K562 (cell line): Measurements from ENCODE around the gene EYA2. TPM values are rescaled to one million over a fixed set of nuclear protein-coding genes. Genes with fewer than 3 reads are reported as not detected.

Experiments used
- ATAC-seq: fragments of 200-7000 bp; cut with Tn5 transposase; 3 replicates; pipeline ENCODE4 v1.9.1; 2020; ENCODE audit warnings: moderate library complexity
- BruUV-seq: library from RNA; stranded (reverse); fragments of 400-500 nt; replicated peaks from 2 replicates; lab custom pipeline; 2021; lab: Mats Ljungman, UMichigan
- CTCF ChIA-PET: fragments of 300-600 bp; formaldehyde crosslinking; extraction: SDS; loops from one replicate; lab custom pipeline; 2021; ENCODE audit warnings: low intra/inter-chr PET ratio; lab: Yijun Ruan, JAX
- POLR2A ChIA-PET: fragments of 300-600, 350-650 bp; sonication (Branson Sonifier 250); formaldehyde crosslinking; extraction: SDS; loops from one replicate; lab custom pipeline; 2021; ENCODE audit warnings: antibody characterized with exemption, inconsistent platforms; lab: Yijun Ruan, JAX
- DNase-seq, 4 experiments: peaks; one replicate each; pipeline versions ENCODE4 v3.0.0 to v3.0.0-alpha.2; 2011 to 2018; ENCODE audit warnings: low spot score in 3 of 4, mixed read lengths in 3 of 4; ENCODE audit errors: extremely low read depth in 1 of 4
- FAIRE-seq: peaks from 2 replicates; lab custom pipeline; 2011; peaks lifted over from hg19 to GRCh38; lab: Jason Lieb, UNC
- H2AFZ ChIP-seq: 2 replicates; pipeline ENCODE4 v1.6.0; 2011; ENCODE audit warnings: low read depth, low read length, control low read depth, inconsistent platforms
- H3K27ac ChIP-seq: fragments of 200-600 bp; 3 replicates; pipeline ENCODE4 v1.8.0; 2011; ENCODE audit warnings: low read depth, mild to moderate bottlenecking, control low read depth, inconsistent platforms, low read length, moderate library complexity, mixed read lengths; ENCODE audit errors: extremely low read depth
- H3K27me3 ChIP-seq, 2 experiments: fragments of 300-600 bp in 1 of 2; 2 replicates in 1 of 2; 3 replicates in 1 of 2; pipeline versions ENCODE4 v1.6.0 to v1.8.0; 2011; ENCODE audit warnings: inconsistent platforms in 2 of 2, low read length in 2 of 2, mild to moderate bottlenecking in 1 of 2, mixed read lengths in 1 of 2, moderate library complexity in 1 of 2; ENCODE audit not compliant: control insufficient read depth in 2 of 2, insufficient read depth in 2 of 2
- H3K36me3 ChIP-seq: fragments of 300-600 bp; 3 replicates; pipeline ENCODE4 v1.8.0; 2011; ENCODE audit warnings: mild to moderate bottlenecking, low read length, inconsistent platforms; ENCODE audit not compliant: control insufficient read depth, insufficient read depth
- H3K4me1 ChIP-seq, 2 experiments: fragments of 200-600 bp in 1 of 2; replicated peaks in 1 of 2; 2 replicates in 1 of 2; 3 replicates in 1 of 2; pipeline versions ENCODE4 v1.5.1 to v1.8.0; 2011; ENCODE audit warnings: inconsistent platforms in 2 of 2, low read length in 2 of 2, mild to moderate bottlenecking in 1 of 2, mixed read lengths in 1 of 2, moderate library complexity in 1 of 2; ENCODE audit not compliant: control insufficient read depth in 2 of 2, insufficient read depth in 2 of 2
- H3K4me2 ChIP-seq: 2 replicates; pipeline ENCODE4 v1.6.1; 2011; ENCODE audit warnings: low read length, control low read depth, inconsistent platforms, mixed read lengths; ENCODE audit not compliant: insufficient read depth
- H3K4me3 ChIP-seq: fragments of 200-600 bp; sonication (generic), shearing (Covaris generic); 2 replicates; pipeline ENCODE4 v1.5.1; 2016; ENCODE audit warnings: control low read depth, inconsistent platforms
- H3K79me2 ChIP-seq: fragments of 200-600 bp; 3 replicates; pipeline ENCODE4 v1.8.0; 2011; ENCODE audit warnings: low read length, inconsistent platforms; ENCODE audit not compliant: control insufficient read depth, insufficient read depth
- H3K9ac ChIP-seq, 2 experiments: 2 replicates each; pipeline versions ENCODE4 v1.6.0 to v1.6.1; 2011; ENCODE audit warnings: low read depth in 2 of 2, low read length in 2 of 2, control low read depth in 1 of 2, inconsistent platforms in 1 of 2, mild to moderate bottlenecking in 1 of 2, mixed read lengths in 1 of 2; ENCODE audit not compliant: insufficient read depth in 1 of 2
- H3K9me1 ChIP-seq: one replicate; pipeline ENCODE4 v1.6.0; 2011; ENCODE audit warnings: inconsistent platforms, mild to moderate bottlenecking, low read length, moderate library complexity; ENCODE audit not compliant: control insufficient read depth, insufficient read depth
- H3K9me3 ChIP-seq: replicated peaks from 2 replicates; pipeline ENCODE4 v1.5.1; 2011; ENCODE audit warnings: low read depth, low read length, inconsistent platforms; ENCODE audit not compliant: control insufficient read depth, insufficient read depth
- H4K20me1 ChIP-seq: replicated peaks from 2 replicates; pipeline ENCODE4 v1.6.1; 2011; ENCODE audit warnings: low read length, inconsistent platforms, mixed read lengths; ENCODE audit not compliant: control insufficient read depth, insufficient read depth
- KLF13 ChIP-seq: fragments of 450-650 bp; IDR thresholded peaks from 2 replicates; pipeline ENCODE4 v1.6.1; 2016; ENCODE audit warnings: missing genetic modification characterization, low read depth, mild to moderate bottlenecking, missing compliant biosample characterization, moderate library complexity, borderline replicate concordance
- RFX7 ChIP-seq: fragments of 250-450 bp; sonication (Bioruptor Pico); IDR thresholded peaks from 2 replicates; pipeline ENCODE4 v1.5.1; 2021; ENCODE audit warnings: mild to moderate bottlenecking
- SIN3A ChIP-seq, 2 experiments: fragments of 150-350 bp in 1 of 2; IDR thresholded peaks; 2 replicates each; pipeline ENCODE4 v1.6.1; 2011 to 2016; ENCODE audit warnings: borderline replicate concordance in 2 of 2, low read depth in 2 of 2, low read length in 2 of 2, mild to moderate bottlenecking in 2 of 2, moderate library complexity in 2 of 2; ENCODE audit not compliant: control insufficient read depth in 1 of 2
- TCF7L2 ChIP-seq: fragments of 150-350 bp; IDR thresholded peaks from 2 replicates; pipeline ENCODE4 v1.6.1; 2016; ENCODE audit warnings: low read depth, mild to moderate bottlenecking, low read length, moderate library complexity
- ZKSCAN3 ChIP-seq: fragments of 250-450 bp; sonication (Bioruptor Pico); IDR thresholded peaks from 2 replicates; pipeline ENCODE4 v1.4.0; 2020
- ZNF324 ChIP-seq: fragments of 250-450 bp; sonication (Bioruptor Pico); IDR thresholded peaks from 2 replicates; pipeline ENCODE4 v1.4.0; 2020; ENCODE audit warnings: mild to moderate bottlenecking
- WGBS: fragments of 100-300 bp; shearing (Covaris generic); methylation state at CpG from one replicate; pipeline ENCODE4 v1.1.6; 2016; ENCODE audit warnings: low coverage, mixed read lengths; ENCODE audit not compliant: insufficient coverage; ENCODE audit errors: missing lambda C conversion rate; 5-methylcytosine and 5-hydroxymethylcytosine counted together
- in situ Hi-C: fragments of 300-500 bp; cut with MboI; formaldehyde crosslinking; loops from 4 replicates; pipeline ENCODE4 v1.15.0; 2018; ENCODE audit warnings: inconsistent platforms, mixed read lengths
- intact Hi-C: fragments of 100-400 bp; cut with micrococcal nuclease; formaldehyde crosslinking; loops from 2 replicates; pipeline ENCODE4 v1.14.2; 2022
- polyA plus RNA-seq, 8 experiments: library from polyadenylated mRNA; depleted of rRNA in 4 of 8; stranded (reverse) in 5 of 8; unstranded in 3 of 8; fragments of >200 nt; fragmentation: Nextera tagmentation in 2 of 8; fragmentation: Illumina TruSeq in 1 of 8; extraction: Ambion mirVana in 2 of 8; extraction: Trizol in 1 of 8; gene quantifications; 2 replicates each; pipeline versions ENCODE4 v1.2.1 to v1.2.3, GENCODE V29; 2011 to 2014; ENCODE audit warnings: inconsistent platforms in 1 of 8, missing spikeins in 1 of 8
- total RNA-seq, 7 experiments: library from RNA; depleted of rRNA in 6 of 7; stranded (reverse); fragments of >200 nt in 6 of 7; fragmentation: Illumina TruSeq in 2 of 7; extraction: Trizol in 2 of 7; gene quantifications; 2 replicates each; pipeline versions ENCODE4 v1.2.1 to v1.2.3, GENCODE V29; 2011 to 2021; ENCODE audit warnings: low replicate concordance in 1 of 7
- TF ChIP-seq, protein P1 (sequence below): fragments of 450-650 bp; IDR thresholded peaks from 2 replicates; pipeline ENCODE4 v1.6.1; 2016
- TF ChIP-seq, protein P2 (sequence below): fragments of 200-800 bp; sonication (Bioruptor generic); IDR thresholded peaks from 2 replicates; pipeline ENCODE4 v1.6.1; 2017; ENCODE audit warnings: missing genetic modification characterization, missing compliant biosample characterization

The EYA2 gene
- total and polyA plus RNA-seq, 9 of the 15 experiments (the other 6 are each of a cell fraction or from before 2014, with no cell fraction given): 0.03 TPM; not detected in 8

DNA sequence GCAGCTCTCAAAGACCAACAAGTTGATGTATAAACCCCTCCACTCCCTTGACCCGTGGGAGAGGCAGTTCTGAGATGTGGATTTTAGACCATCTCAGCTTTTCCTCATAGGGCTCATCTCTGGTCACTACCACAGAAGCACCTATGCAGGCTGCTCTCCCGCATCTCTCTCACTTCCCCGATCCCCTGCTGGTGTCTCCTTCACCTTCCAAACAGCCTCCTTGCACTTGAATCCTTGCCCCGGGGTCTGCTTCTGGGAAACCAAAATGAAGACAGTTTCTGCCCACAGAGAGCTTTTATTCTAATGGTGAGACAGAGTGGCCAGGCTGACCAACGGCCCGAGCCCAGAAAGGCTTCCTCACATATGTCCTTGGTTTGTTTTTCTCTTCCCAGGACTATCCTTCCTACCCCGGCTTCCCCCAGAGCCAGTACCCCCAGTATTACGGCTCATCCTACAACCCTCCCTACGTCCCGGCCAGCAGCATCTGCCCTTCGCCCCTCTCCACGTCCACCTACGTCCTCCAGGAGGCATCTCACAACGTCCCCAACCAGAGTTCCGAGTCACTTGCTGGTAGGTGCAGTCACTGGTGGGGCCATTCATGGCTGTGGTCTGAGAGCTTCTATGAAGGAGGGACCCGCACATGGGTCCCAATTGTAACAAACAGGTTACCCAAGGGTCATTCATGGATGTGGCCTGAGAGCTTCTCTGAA, 179.3 kb downstream of the EYA2 start:
- Histone ChIP-seq H3K9me1 (no peaks in the 10 kb centered on the region), H3K27ac (no peak overlapping the region), H3K27me3 (peaks cover 0 to 14% of the 10 kb centered on the region in 2 experiments; a peak in 1 of 5 replicates), H3K9ac (no peak overlapping the region), H3K4me1 (no peaks in the 10 kb centered on the region), H3K4me2 (no peak overlapping the region), H4K20me1 (no peaks in the 10 kb centered on the region), H3K4me3 (no peak overlapping the region), H3K36me3 (no peaks in the 10 kb centered on the region), H3K79me2 (no peaks in the 10 kb centered on the region), H3K9me3 (no peaks in the 10 kb centered on the region), H2AFZ (no peak overlapping the region)
- intact Hi-C loops: no loop called here
- ATAC-seq (no peak), FAIRE-seq (no peak), DNase-seq (no peak)
- TF ChIP-seq ZNF324 (CRISPR knock-in tag): no peak
- no peak for TF ChIP-seq SIN3A (IDR thresholded peaks at IDR 0.05; ENCODE audit: borderline replicate concordance in 2 of 2, control insufficient read depth in 1 of 2, low read depth in 2 of 2, low read length in 2 of 2)
- under 1% methylated on average over 16 of the region's 16 CpGs for WGBS
- ChIA-PET POLR2A (interaction anchor here (0.6 kb wide), 1 partner anchor 226 kb away, joined by 3 read pairs; no protein-coding TSS in a partner anchor), CTCF (no interaction called here)
- BruUV-seq: no TSS peak
- in situ Hi-C loops: no loop called here

DNA sequence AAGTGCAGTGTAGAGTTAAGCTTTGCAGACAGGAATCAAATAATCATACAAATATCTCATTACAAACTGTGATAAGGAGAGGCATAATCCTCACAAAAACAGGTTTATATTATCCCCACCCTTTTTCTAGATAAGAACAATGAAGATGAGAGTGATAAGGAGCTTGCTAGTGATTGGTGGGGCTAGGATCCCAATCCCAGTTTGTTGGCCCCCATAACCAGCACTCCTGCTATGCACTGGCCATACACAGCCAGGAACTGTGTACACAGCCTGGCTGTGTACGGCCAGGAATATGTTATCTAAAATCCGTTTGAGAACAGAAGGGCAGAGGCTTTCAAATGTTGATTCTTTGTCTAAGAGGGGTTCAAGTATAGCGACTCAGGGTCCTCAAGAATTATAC, 180.6 kb downstream of the EYA2 start:
- CTCF ChIA-PET: no interaction called here
- no peaks in the 10 kb centered on the region for H3K79me2 ChIP-seq
- H4K20me1 ChIP-seq: no peaks in the 10 kb centered on the region
- no peak overlapping the region for H3K27ac ChIP-seq
- 0% methylated on average over 3 of the region's 3 CpGs for WGBS
- H3K9me3 ChIP-seq: no peaks in the 10 kb centered on the region
- no peak overlapping the region for H3K4me2 ChIP-seq
- FAIRE-seq (no peak), DNase-seq (no peak), ATAC-seq (no peak)
- H3K27me3 ChIP-seq: peaks cover 0 to 14% of the 10 kb centered on the region in 2 experiments; a peak in 1 of 5 replicates
- intact Hi-C loops: no loop called here
- H3K9me1 ChIP-seq: no peaks in the 10 kb centered on the region
- POLR2A ChIA-PET: no interaction called here
- in situ Hi-C loops: no loop called here
- no peaks in the 10 kb centered on the region for H3K36me3 ChIP-seq
- no peak overlapping the region for H3K9ac ChIP-seq
- H2AFZ ChIP-seq: no peak overlapping the region
- H3K4me1 ChIP-seq: no peaks in the 10 kb centered on the region
- no TSS peak for BruUV-seq
- H3K4me3 ChIP-seq: no peak overlapping the region
- TF ChIP-seq RFX7 (CRISPR knock-in tag) (no peak), KLF13 (no peak), TCF7L2 (no peak), ZKSCAN3 (CRISPR knock-in tag) (no peak)
- TF ChIP-seq, protein P1, sequence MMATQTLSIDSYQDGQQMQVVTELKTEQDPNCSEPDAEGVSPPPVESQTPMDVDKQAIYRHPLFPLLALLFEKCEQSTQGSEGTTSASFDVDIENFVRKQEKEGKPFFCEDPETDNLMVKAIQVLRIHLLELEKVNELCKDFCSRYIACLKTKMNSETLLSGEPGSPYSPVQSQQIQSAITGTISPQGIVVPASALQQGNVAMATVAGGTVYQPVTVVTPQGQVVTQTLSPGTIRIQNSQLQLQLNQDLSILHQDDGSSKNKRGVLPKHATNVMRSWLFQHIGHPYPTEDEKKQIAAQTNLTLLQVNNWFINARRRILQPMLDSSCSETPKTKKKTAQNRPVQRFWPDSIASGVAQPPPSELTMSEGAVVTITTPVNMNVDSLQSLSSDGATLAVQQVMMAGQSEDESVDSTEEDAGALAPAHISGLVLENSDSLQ: no peak
- TF ChIP-seq, protein P2, sequence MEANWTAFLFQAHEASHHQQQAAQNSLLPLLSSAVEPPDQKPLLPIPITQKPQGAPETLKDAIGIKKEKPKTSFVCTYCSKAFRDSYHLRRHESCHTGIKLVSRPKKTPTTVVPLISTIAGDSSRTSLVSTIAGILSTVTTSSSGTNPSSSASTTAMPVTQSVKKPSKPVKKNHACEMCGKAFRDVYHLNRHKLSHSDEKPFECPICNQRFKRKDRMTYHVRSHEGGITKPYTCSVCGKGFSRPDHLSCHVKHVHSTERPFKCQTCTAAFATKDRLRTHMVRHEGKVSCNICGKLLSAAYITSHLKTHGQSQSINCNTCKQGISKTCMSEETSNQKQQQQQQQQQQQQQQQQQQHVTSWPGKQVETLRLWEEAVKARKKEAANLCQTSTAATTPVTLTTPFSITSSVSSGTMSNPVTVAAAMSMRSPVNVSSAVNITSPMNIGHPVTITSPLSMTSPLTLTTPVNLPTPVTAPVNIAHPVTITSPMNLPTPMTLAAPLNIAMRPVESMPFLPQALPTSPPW (CRISPR knock-in tag): no peak
